Mononuclear cell (primary cell): ENCODE measurements around the gene NTRK3. TPM values are rescaled to one million over a fixed set of nuclear protein-coding genes. Genes with fewer than 3 reads are reported as not detected.

Experiments
- H3K27me3 ChIP-seq: 2 replicates; pipeline ENCODE4 v1.6.0; 2011; ENCODE audit warnings: low read length, control low read depth; ENCODE audit not compliant: insufficient read depth
- H3K4me1 ChIP-seq: 2 replicates; pipeline ENCODE4 v1.5.1; 2011; ENCODE audit warnings: mild to moderate bottlenecking, low read length, control low read depth; ENCODE audit not compliant: insufficient read depth
- H3K4me3 ChIP-seq: 2 replicates; pipeline ENCODE4 v1.5.1; 2011; ENCODE audit warnings: mild to moderate bottlenecking, low read length, moderate library complexity
- H3K9me3 ChIP-seq: 2 replicates; pipeline ENCODE4 v1.5.1; 2011; ENCODE audit warnings: low read depth, mild to moderate bottlenecking, control low read depth, low read length
- total RNA-seq: library from RNA; depleted of rRNA; stranded (reverse); fragments of >200 nt; gene quantifications from one replicate; pipeline ENCODE4 v1.2.3, GENCODE V29; 2012

NTRK3 gene
- total RNA-seq, 1 donor, result under 0.01 TPM

DNA sequence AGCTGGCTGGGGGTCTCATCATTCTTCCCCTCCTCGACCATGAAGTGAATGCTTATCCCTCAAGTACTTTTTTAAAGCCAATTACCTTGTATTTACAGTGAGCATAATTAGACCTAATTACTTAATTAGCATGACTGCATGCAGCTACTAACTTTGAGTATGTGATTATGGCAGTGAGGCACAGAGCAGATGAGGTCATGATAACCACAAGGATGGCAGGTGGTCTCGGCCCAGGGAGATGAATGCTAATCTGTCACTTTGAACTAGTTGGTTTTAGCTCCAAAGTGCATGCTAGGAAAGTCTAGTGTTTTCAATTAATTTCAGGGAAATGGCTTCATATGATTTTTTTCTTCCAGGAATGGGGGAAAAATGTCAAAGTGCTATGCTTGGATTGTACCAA lies 233.8 kb downstream of the NTRK3 start:
- H3K4me1 ChIP-seq, result no peaks in the 10 kb centered on the region
- H3K4me3 ChIP-seq, result no peak overlapping the region
- no peaks in the 10 kb centered on the region for H3K27me3 ChIP-seq
- no peaks in the 10 kb centered on the region for H3K9me3 ChIP-seq

DNA sequence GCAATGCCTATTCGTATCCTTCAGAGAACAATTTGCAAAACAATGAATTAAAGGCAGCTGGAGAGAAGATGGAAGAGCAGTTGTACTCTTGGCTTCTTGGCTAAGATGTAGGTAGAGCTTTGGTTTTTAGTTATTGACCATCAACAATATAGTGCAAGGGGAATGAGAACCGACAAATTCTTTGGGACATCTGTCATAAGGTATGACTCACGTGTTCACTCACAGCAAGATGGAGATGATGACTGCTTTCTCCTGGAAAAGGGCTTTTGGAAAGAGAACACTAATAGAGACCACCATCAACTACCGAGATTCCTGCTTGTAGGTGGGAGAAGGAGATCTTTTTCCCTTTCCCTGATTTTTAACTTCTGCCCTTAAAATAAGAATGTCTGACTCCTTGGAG lies 234.9 kb downstream of the NTRK3 start:
- H3K27me3 ChIP-seq, result no peaks in the 10 kb centered on the region
- no peaks in the 10 kb centered on the region for H3K4me1 ChIP-seq
- H3K4me3 ChIP-seq, result no peak overlapping the region
- H3K9me3 ChIP-seq, result no peaks in the 10 kb centered on the region

DNA sequence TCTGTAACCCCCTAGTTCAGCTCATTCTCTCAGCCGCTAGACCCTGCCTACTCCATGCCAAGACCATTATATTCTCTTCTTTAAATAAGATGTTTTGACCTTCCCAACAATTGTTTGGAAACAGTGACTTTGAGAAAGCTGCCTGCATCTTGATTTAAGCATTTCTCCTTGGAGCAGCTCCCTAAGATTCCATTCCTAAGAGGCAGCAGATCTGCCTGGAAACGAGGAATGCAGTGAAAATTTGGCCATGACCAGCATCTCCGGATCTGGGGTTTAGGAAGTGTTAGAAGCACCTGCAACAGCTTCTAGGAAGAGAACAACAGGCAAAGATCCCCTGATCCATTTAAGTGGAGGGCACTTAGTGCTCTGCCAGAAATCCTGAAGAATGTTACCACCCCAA lies 235.7 kb downstream of the NTRK3 start:
- Histone ChIP-seq H3K4me1 (no peaks in the 10 kb centered on the region), H3K9me3 (no peaks in the 10 kb centered on the region), H3K4me3 (no peak overlapping the region), H3K27me3 (no peaks in the 10 kb centered on the region)

DNA sequence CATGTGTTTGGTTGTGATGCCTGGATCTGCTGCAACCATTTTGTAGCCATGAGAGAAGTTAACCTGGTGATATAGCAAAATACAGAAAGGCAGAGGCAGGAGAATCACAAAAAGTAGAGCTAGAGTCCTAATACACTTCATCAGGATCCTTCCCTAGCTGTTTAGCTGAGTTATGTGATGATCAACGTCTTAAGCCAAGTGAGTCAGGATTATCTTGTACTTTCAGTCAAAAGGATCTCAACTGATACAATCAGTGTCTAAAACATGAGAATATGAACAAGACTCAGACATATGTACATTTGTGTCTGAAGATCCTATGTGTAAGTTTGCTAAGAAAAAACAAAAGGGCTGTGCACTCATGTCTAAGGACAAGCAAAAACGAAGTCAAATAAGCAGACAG lies 236.9 kb downstream of the NTRK3 start:
- H3K27me3 ChIP-seq, result no peaks in the 10 kb centered on the region

DNA sequence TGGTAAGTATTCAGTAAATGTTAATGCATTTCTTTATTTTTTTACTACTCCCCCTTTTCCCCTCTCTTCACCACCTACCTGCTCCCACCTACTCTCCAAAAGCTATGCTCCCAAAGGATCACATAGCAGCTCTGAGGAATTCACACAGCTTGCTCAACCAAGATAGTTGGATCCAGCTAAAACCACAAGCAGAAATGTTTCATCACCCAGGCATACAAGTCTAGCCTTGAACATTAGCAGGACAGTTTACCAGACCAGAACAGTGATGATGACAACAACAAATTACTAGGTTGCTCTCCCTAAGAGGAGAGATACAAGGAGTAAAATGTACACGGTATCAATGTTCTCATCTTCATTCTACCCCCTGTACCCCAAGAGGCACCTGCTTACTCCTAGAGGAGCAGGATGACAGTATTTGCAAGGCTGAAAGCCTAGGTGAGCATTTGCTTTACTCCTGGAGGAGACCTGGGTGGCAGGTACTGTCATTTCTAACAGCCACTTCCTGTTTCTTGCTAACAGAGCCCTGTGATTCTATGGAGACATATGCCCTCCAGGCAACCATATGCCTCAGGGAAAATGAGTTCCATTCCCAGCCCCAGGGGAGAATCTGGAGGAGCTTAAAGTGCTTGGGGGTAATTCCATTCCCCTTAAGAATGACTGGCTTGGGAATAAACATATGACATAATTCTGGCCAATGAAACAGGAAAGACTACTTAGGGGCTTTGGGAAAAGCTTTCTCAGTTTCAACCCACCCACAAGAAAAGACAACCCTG lies 237.5 kb downstream of the NTRK3 start:
- Histone ChIP-seq H3K4me1 (no peaks in the 10 kb centered on the region), H3K4me3 (no peak overlapping the region), H3K9me3 (no peaks in the 10 kb centered on the region), H3K27me3 (no peaks in the 10 kb centered on the region)

More for the DNA sequence above, 236.9 kb downstream of the NTRK3 start:
- H3K9me3 ChIP-seq, result no peaks in the 10 kb centered on the region
- no peaks in the 10 kb centered on the region for H3K4me1 ChIP-seq
- no peak overlapping the region for H3K4me3 ChIP-seq

- Histone ChIP-seq H3K9me3 (no peaks in the 10 kb centered on the region), H3K4me1 (no peaks in the 10 kb centered on the region), H3K4me3 (no peak overlapping the region), H3K27me3 (no peaks in the 10 kb centered on the region)
Measured at GRCh38 chr15:88017753-88018152, 238.8 kb downstream of the NTRK3 start.

GRCh38 chr15:88016406-88016805 lies 240.1 kb downstream of the NTRK3 start:
- Histone ChIP-seq H3K4me1 (no peaks in the 10 kb centered on the region), H3K4me3 (no peak overlapping the region), H3K9me3 (no peaks in the 10 kb centered on the region), H3K27me3 (no peaks in the 10 kb centered on the region)

- Histone ChIP-seq H3K4me1 (no peaks in the 10 kb centered on the region), H3K4me3 (no peak overlapping the region), H3K27me3 (no peaks in the 10 kb centered on the region), H3K9me3 (no peaks in the 10 kb centered on the region)
Measured at GRCh38 chr15:88015228-88015860, 241.2 kb downstream of the NTRK3 start.

DNA sequence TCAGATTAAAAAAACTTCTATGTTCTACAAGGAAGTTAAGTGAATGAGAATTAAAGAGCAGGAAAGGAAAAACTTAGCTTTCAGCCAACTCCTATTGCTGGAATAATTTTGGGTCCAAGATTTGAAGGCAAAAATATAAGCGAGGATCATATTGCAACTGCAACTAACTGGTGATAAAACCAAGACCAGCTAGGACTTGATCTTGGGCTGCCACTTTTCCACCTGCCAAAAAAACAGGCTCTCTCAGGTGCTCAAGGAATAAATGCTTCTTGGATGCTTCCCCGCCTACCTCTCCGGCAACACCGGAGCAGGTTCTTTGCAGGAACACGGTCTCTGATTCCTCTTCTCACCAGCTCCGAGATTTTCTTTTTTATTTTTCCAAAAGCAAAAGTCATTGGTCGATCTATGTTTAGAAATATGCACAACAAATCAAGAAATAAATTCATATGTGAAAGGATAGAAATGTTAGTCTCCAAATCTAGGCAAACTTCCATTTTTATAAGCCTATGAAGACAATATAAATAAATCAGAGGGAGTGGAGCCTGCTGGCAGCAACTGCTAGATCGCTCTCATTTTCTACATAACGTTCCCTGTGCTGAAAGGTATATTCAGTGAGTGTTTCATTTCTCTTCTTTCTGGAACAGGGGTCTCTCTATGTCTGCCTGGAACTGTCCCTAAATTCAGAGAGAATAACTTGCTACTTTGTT lies 241.9 kb downstream of the NTRK3 start:
- Histone ChIP-seq H3K27me3 (no peaks in the 10 kb centered on the region), H3K4me1 (no peaks in the 10 kb centered on the region)

GRCh38 chr15:88013111-88013510 lies 243.4 kb downstream of the NTRK3 start:
- no peaks in the 10 kb centered on the region for H3K27me3 ChIP-seq
- no peak overlapping the region for H3K4me3 ChIP-seq
- no peaks in the 10 kb centered on the region for H3K9me3 ChIP-seq
- H3K4me1 ChIP-seq, result no peaks in the 10 kb centered on the region

More for the DNA sequence above, 241.9 kb downstream of the NTRK3 start:
- Histone ChIP-seq H3K4me3 (no peak overlapping the region), H3K9me3 (no peaks in the 10 kb centered on the region)

DNA sequence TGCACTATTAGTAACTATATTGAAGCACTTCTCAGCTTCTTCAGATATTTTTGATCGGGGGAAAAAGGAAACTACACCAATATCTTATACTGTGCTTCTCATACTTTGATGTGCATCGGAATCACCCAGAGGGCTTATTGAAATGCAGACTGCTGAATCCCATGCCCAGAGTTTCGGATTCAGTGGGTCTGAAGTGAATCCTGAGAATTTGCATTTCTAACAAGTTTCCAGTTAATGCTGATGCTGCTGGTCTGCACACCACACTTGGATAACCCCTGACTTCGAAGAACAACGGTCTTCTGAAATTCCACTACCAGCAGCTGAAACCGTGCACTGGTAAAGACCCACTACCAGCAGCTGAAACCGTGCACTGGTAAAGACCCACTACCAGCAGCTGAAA lies 243.9 kb downstream of the NTRK3 start:
- Histone ChIP-seq H3K9me3 (no peaks in the 10 kb centered on the region), H3K27me3 (no peaks in the 10 kb centered on the region), H3K4me1 (no peaks in the 10 kb centered on the region), H3K4me3 (no peak overlapping the region)

GRCh38 chr15:88012233-88012632 lies 244.3 kb downstream of the NTRK3 start:
- H3K9me3 ChIP-seq, result no peaks in the 10 kb centered on the region
- H3K4me3 ChIP-seq, result no peak overlapping the region
- H3K4me1 ChIP-seq, result no peaks in the 10 kb centered on the region
- H3K27me3 ChIP-seq, result no peaks in the 10 kb centered on the region

GRCh38 chr15:88011533-88011932 lies 245.0 kb downstream of the NTRK3 start:
- no peaks in the 10 kb centered on the region for H3K27me3 ChIP-seq
- H3K9me3 ChIP-seq, result no peaks in the 10 kb centered on the region
- no peaks in the 10 kb centered on the region for H3K4me1 ChIP-seq
- H3K4me3 ChIP-seq, result no peak overlapping the region

DNA sequence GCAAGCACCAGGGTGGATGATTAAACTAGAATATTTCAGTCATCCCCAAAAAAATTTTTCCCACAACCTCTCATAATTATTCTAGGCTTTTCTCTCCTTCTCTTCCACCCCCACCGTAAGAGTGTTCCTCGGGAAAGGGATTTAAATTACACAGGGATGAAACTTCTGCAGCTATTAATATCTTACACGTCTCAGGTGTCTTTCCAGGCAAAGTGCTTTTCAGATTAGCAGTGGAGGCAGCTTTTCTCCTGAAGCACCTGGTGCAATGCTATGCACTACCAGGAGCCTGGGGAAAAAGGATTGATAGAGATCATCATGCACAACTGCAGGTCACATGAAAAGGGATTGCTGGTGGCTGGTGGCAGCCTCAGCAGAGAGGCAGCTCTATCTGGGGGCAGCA lies 250.4 kb downstream of the NTRK3 start:
- Histone ChIP-seq H3K4me3 (no peak overlapping the region), H3K4me1 (no peaks in the 10 kb centered on the region), H3K9me3 (no peaks in the 10 kb centered on the region), H3K27me3 (no peaks in the 10 kb centered on the region)

DNA sequence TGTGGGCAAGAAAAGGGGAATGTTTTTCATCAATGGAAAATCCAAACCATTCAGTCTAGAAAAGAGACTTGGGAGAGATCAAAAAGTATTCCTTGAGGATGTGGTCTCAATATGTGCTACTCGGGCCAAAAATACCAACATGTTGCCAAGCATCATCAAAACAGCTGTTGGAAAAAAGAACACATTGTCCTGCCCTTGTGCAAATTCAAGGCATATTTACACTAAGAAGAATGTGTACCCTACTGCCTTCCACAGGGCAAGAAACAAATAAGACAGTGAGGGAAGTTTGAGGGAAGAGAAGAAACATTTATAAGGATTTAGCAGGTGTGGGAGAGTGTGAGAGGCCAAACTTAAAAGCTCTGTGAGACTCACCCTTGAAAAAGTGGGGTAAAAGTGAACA lies 252.1 kb downstream of the NTRK3 start:
- Histone ChIP-seq H3K9me3 (no peaks in the 10 kb centered on the region), H3K27me3 (no peaks in the 10 kb centered on the region), H3K4me3 (no peak overlapping the region), H3K4me1 (no peaks in the 10 kb centered on the region)
